ENCODE data around the gene RGS3.

The RGS3 gene

GRCh38 chr9:113475992-113476391 lies 12.5 kb downstream of the RGS3 start:
- Histone ChIP-seq H3K4me1 (ENCODE audit: control insufficient read depth, insufficient read depth, low read length, poor library complexity, severe bottlenecking) (peaks cover 4% of the 10 kb centered on the region), H3K27me3 (replicated peaks; ENCODE audit: control insufficient read depth, insufficient read depth, low read length, poor library complexity, severe bottlenecking) (no peaks in the 10 kb centered on the region), H3K36me3 (ENCODE audit: control insufficient read depth, insufficient read depth, low read length) (no peaks in the 10 kb centered on the region), H3K4me3 (ENCODE audit: insufficient read depth, low read depth, low read length, poor library complexity, severe bottlenecking) (no peak overlapping the region), H3K27ac (ENCODE audit: insufficient read depth, low read length, poor library complexity, severe bottlenecking) (no peak overlapping the region), H3K9me3 (ENCODE audit: control insufficient read depth, low read length) (no peaks in the 10 kb centered on the region)
- no peak for DNase-seq

DNA sequence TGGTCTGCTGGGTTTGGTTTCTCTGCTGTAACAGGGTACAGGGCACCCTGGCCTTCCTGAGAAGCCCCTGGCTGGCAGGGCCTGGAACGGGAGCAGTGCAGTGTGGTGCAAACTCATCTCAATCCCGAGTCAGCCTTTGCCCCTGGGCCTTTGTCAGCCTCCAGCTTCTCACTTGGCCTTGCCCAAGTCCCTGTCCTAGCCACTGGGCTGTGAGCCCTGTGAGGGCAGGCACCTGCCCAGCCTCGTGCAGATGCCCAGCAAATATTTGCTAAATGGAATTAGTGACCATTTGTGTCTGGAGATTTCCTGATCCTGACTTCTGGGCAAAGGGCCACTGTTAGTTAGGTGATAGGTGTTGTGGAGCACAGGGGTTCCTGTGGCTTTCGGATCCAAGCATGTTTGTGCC lies 13.0 kb downstream of the RGS3 start:
- no peaks in the 10 kb centered on the region for H3K27me3 ChIP-seq (replicated peaks; ENCODE audit: control insufficient read depth, insufficient read depth, low read length, poor library complexity, severe bottlenecking)
- H3K4me3 ChIP-seq (ENCODE audit: insufficient read depth, low read depth, low read length, poor library complexity, severe bottlenecking): no peak overlapping the region
- DNase-seq: no peak
- H3K9me3 ChIP-seq (ENCODE audit: control insufficient read depth, low read length): no peaks in the 10 kb centered on the region
- H3K36me3 ChIP-seq (ENCODE audit: control insufficient read depth, insufficient read depth, low read length): no peaks in the 10 kb centered on the region
- H3K27ac ChIP-seq (ENCODE audit: insufficient read depth, low read length, poor library complexity, severe bottlenecking): no peak overlapping the region
- H3K4me1 ChIP-seq (ENCODE audit: control insufficient read depth, insufficient read depth, low read length, poor library complexity, severe bottlenecking): peaks cover 4% of the 10 kb centered on the region

DNA sequence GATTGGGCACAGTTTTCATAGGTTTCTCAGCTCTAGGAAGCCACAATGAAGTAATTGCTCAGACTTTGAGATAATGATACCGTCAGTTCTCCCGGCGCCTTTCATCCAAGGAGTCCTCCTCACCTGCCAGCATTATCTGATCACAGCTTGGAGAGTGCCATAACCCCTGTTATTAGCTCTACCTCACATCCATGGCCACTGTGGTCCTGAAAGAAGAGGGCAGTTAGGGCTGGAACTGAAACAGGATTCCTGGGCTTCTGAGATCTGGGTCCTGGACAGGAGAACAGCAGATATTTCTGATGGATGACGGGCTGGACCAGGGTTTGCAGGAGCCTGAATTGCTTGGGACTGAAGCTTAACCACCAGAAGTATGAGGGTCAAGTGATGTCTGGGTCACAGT lies 13.5 kb downstream of the RGS3 start:
- Histone ChIP-seq H3K36me3 (ENCODE audit: control insufficient read depth, insufficient read depth, low read length) (no peaks in the 10 kb centered on the region), H3K4me1 (ENCODE audit: control insufficient read depth, insufficient read depth, low read length, poor library complexity, severe bottlenecking) (peaks cover 4% of the 10 kb centered on the region), H3K9me3 (ENCODE audit: control insufficient read depth, low read length) (no peaks in the 10 kb centered on the region), H3K4me3 (ENCODE audit: insufficient read depth, low read depth, low read length, poor library complexity, severe bottlenecking) (no peak overlapping the region), H3K27ac (ENCODE audit: insufficient read depth, low read length, poor library complexity, severe bottlenecking) (no peak overlapping the region), H3K27me3 (replicated peaks; ENCODE audit: control insufficient read depth, insufficient read depth, low read length, poor library complexity, severe bottlenecking) (no peaks in the 10 kb centered on the region)
- DNase-seq: no peak

GRCh38 chr9:113477661-113478060 lies 14.1 kb downstream of the RGS3 start:
- H3K27me3 ChIP-seq (replicated peaks; ENCODE audit: control insufficient read depth, insufficient read depth, low read length, poor library complexity, severe bottlenecking): no peaks in the 10 kb centered on the region

DNA sequence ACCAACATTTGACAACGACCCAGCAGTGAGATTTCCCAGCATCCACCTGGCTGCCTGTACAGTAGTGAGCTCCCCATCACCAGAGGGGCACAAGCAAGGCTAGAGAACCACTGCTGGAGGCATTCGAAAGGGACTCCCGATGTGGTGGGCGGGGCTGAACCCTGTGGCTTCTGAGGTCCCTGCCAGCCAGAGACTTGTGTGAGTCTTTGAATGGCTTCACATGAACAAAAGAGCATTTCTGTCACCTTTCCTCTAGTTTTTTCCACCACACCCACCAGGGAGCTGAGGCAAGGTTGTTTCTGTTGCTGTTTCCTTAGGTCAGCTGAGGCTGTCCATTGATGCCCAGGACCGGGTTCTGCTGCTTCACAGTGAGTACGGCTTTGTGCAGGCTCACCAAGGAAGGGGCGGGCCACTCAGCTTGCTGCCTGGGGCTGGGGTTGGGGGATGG lies 15.7 kb downstream of the RGS3 start:
- Histone ChIP-seq H3K9me3 (ENCODE audit: control insufficient read depth, low read length) (no peaks in the 10 kb centered on the region), H3K4me3 (ENCODE audit: insufficient read depth, low read depth, low read length, poor library complexity, severe bottlenecking) (no peak overlapping the region), H3K4me1 (ENCODE audit: control insufficient read depth, insufficient read depth, low read length, poor library complexity, severe bottlenecking) (peaks cover 4% of the 10 kb centered on the region), H3K27me3 (replicated peaks; ENCODE audit: control insufficient read depth, insufficient read depth, low read length, poor library complexity, severe bottlenecking) (no peaks in the 10 kb centered on the region), H3K27ac (ENCODE audit: insufficient read depth, low read length, poor library complexity, severe bottlenecking) (no peak overlapping the region), H3K36me3 (ENCODE audit: control insufficient read depth, insufficient read depth, low read length) (no peaks in the 10 kb centered on the region)
- DNase-seq: no peak

More at GRCh38 chr9:113477661-113478060, 14.1 kb downstream of the RGS3 start:
- Histone ChIP-seq H3K4me3 (ENCODE audit: insufficient read depth, low read depth, low read length, poor library complexity, severe bottlenecking) (no peak overlapping the region), H3K27ac (ENCODE audit: insufficient read depth, low read length, poor library complexity, severe bottlenecking) (no peak overlapping the region), H3K4me1 (ENCODE audit: control insufficient read depth, insufficient read depth, low read length, poor library complexity, severe bottlenecking) (peaks cover 4% of the 10 kb centered on the region), H3K36me3 (ENCODE audit: control insufficient read depth, insufficient read depth, low read length) (no peaks in the 10 kb centered on the region), H3K9me3 (ENCODE audit: control insufficient read depth, low read length) (no peaks in the 10 kb centered on the region)
- DNase-seq: no peak

GRCh38 chr9:113480612-113481011 lies 17.1 kb downstream of the RGS3 start:
- DNase-seq: no peak
- H3K4me1 ChIP-seq (ENCODE audit: control insufficient read depth, insufficient read depth, low read length, poor library complexity, severe bottlenecking): peaks cover 4% of the 10 kb centered on the region
- H3K27me3 ChIP-seq (replicated peaks; ENCODE audit: control insufficient read depth, insufficient read depth, low read length, poor library complexity, severe bottlenecking): no peaks in the 10 kb centered on the region
- H3K36me3 ChIP-seq (ENCODE audit: control insufficient read depth, insufficient read depth, low read length): no peaks in the 10 kb centered on the region
- no peak overlapping the region for H3K4me3 ChIP-seq (ENCODE audit: insufficient read depth, low read depth, low read length, poor library complexity, severe bottlenecking)
- H3K9me3 ChIP-seq (ENCODE audit: control insufficient read depth, low read length): no peaks in the 10 kb centered on the region
- no peak overlapping the region for H3K27ac ChIP-seq (ENCODE audit: insufficient read depth, low read length, poor library complexity, severe bottlenecking)

DNA sequence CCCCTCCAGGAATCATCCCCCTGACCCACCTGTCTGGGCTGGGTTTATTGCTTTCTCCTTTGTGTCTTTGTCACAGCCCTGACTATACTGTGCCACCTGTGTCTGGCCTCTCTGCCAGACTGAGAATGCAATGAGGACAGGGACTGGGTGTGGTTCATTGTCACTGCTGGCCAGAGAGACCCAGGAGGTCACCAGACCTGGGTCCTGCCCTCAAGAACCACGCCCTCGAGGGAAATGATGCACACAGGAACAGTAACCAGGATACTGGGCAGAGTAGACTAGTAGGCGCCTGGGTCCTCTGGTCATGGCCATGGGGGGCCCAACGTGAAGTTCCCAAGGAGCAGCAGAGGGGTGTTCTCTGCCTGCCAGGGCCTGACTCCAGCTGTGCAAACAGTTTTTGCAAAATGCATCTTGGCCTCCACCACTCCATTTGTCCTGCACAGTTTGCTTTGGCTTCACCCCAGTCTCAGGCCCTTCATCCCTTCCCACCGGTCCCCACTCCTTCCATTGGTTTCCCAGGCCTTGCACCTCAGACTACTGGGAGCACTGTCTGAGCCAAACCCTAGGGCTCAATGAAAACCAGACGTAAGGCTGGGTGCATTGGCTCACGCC lies 17.8 kb downstream of the RGS3 start:
- no peak overlapping the region for H3K27ac ChIP-seq (ENCODE audit: insufficient read depth, low read length, poor library complexity, severe bottlenecking)
- H3K36me3 ChIP-seq (ENCODE audit: control insufficient read depth, insufficient read depth, low read length): no peaks in the 10 kb centered on the region
- H3K27me3 ChIP-seq (replicated peaks; ENCODE audit: control insufficient read depth, insufficient read depth, low read length, poor library complexity, severe bottlenecking): no peaks in the 10 kb centered on the region
- DNase-seq: no peak
- no peaks in the 10 kb centered on the region for H3K9me3 ChIP-seq (ENCODE audit: control insufficient read depth, low read length)
- no peak overlapping the region for H3K4me3 ChIP-seq (ENCODE audit: insufficient read depth, low read depth, low read length, poor library complexity, severe bottlenecking)
- H3K4me1 ChIP-seq (ENCODE audit: control insufficient read depth, insufficient read depth, low read length, poor library complexity, severe bottlenecking): peaks cover 4% of the 10 kb centered on the region

GRCh38 chr9:113482341-113482740 lies 18.8 kb downstream of the RGS3 start:
- Histone ChIP-seq H3K27me3 (replicated peaks; ENCODE audit: control insufficient read depth, insufficient read depth, low read length, poor library complexity, severe bottlenecking) (no peaks in the 10 kb centered on the region), H3K4me3 (ENCODE audit: insufficient read depth, low read depth, low read length, poor library complexity, severe bottlenecking) (no peak overlapping the region), H3K9me3 (ENCODE audit: control insufficient read depth, low read length) (no peaks in the 10 kb centered on the region), H3K27ac (ENCODE audit: insufficient read depth, low read length, poor library complexity, severe bottlenecking) (no peak overlapping the region), H3K4me1 (ENCODE audit: control insufficient read depth, insufficient read depth, low read length, poor library complexity, severe bottlenecking) (peaks cover 4% of the 10 kb centered on the region), H3K36me3 (ENCODE audit: control insufficient read depth, insufficient read depth, low read length) (no peaks in the 10 kb centered on the region)
- DNase-seq: no peak

DNA sequence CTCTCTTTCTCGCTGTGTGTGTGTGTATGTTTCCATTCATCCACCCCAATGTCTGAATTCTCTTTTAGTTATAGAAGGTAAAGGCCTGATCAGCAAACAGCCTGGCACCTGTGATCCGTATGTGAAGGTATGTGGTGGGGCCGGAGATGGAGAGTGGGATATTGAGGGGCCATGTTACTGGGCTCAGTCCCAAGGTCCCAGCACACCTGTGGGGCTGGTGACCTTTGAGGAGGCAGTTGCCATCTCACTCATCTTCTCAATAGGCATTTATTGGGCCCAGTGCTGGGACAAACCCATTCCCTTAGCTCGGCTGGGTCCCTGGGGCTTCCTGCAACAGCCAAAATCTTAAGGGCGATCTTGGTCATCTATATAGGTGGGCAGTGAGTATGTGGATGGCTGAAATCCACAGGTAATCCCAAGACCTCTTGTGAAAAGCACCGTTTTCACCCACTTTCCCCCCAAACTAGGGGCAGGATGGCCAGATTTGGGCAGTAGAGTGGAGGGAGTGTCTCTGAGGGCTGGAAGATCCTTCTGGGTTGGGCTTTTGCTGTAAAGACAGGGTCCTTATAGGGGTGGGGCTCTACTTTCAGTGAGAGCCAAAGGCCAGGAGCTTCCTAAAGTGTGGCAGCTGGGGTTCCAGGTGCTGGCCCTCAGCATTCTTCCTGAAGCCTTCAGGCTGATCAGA lies 19.6 kb downstream of the RGS3 start:
- Histone ChIP-seq H3K27me3 (replicated peaks; ENCODE audit: control insufficient read depth, insufficient read depth, low read length, poor library complexity, severe bottlenecking) (no peaks in the 10 kb centered on the region), H3K27ac (ENCODE audit: insufficient read depth, low read length, poor library complexity, severe bottlenecking) (no peak overlapping the region), H3K9me3 (ENCODE audit: control insufficient read depth, low read length) (no peaks in the 10 kb centered on the region), H3K4me3 (ENCODE audit: insufficient read depth, low read depth, low read length, poor library complexity, severe bottlenecking) (no peak overlapping the region), H3K4me1 (ENCODE audit: control insufficient read depth, insufficient read depth, low read length, poor library complexity, severe bottlenecking) (peaks cover 4% of the 10 kb centered on the region), H3K36me3 (ENCODE audit: control insufficient read depth, insufficient read depth, low read length) (no peaks in the 10 kb centered on the region)
- no peak for DNase-seq

- Histone ChIP-seq H3K27ac (ENCODE audit: insufficient read depth, low read length, poor library complexity, severe bottlenecking) (no peak overlapping the region), H3K36me3 (ENCODE audit: control insufficient read depth, insufficient read depth, low read length) (no peaks in the 10 kb centered on the region), H3K4me1 (ENCODE audit: control insufficient read depth, insufficient read depth, low read length, poor library complexity, severe bottlenecking) (peaks cover 4% of the 10 kb centered on the region), H3K9me3 (ENCODE audit: control insufficient read depth, low read length) (no peaks in the 10 kb centered on the region), H3K27me3 (replicated peaks; ENCODE audit: control insufficient read depth, insufficient read depth, low read length, poor library complexity, severe bottlenecking) (no peaks in the 10 kb centered on the region), H3K4me3 (ENCODE audit: insufficient read depth, low read depth, low read length, poor library complexity, severe bottlenecking) (no peak overlapping the region)
- no peak for DNase-seq
These were observed 20.2 kb downstream of the RGS3 start for GRCh38 chr9:113483676-113484257.

Measured in effector memory CD4-positive, alpha-beta T cell (primary cell).